Right lobe of liver (tissue), 6 donors: Measurements from ENCODE around the gene GPA33. TPM values are rescaled to one million over a fixed set of nuclear protein-coding genes. Genes with fewer than 3 reads are reported as not detected.

Source experiments
- ATAC-seq, 4 donors: fragments of 200-7000 bp; cut with Tn5 transposase; one replicate each; pipeline ENCODE4 v1.9.1; 2020; ENCODE audit warnings: mild to moderate bottlenecking in 4 of 4, moderate library complexity in 4 of 4
- DNase-seq, 3 donors: peaks; one replicate each; pipeline ENCODE4 v3.0.0-alpha.2; 2020
- H3K27ac ChIP-seq, 3 donors: fragments of 200-600 bp; one replicate each; pipeline ENCODE4 v1.8.0; 2022
- H3K27me3 ChIP-seq, 2 donors: fragments of 200-600 bp; one replicate each; pipeline ENCODE4 v1.8.0; 2022
- H3K36me3 ChIP-seq, 4 donors: fragments of 200-600 bp; sonication (generic) in 1 of 4; one replicate each; pipeline versions ENCODE4 v1.5.1 to v1.8.0; 2017 to 2022; ENCODE audit warnings: control low read depth in 1 of 4
- H3K4me1 ChIP-seq, 4 donors: fragments of 200-600 bp; sonication (generic) in 1 of 4; one replicate each; pipeline versions ENCODE4 v1.5.1 to v1.8.0; 2017 to 2022; ENCODE audit warnings: control low read depth in 1 of 4
- H3K4me3 ChIP-seq, 3 donors: fragments of 200-600 bp; one replicate each; pipeline ENCODE4 v1.8.0; 2022
- H3K9me3 ChIP-seq, 4 donors: fragments of 200-600 bp; sonication (generic) in 1 of 4; one replicate each; pipeline versions ENCODE4 v1.5.1 to v1.8.0; 2017 to 2022; ENCODE audit warnings: control low read depth in 1 of 4
- POLR2A ChIP-seq: fragments of 450-650 bp; IDR thresholded peaks from one replicate; pipeline ENCODE4 v1.6.1; 2017; ENCODE audit warnings: antibody characterized with exemption, mild to moderate bottlenecking
- WGBS: methylation state at CpG from one replicate; pipeline ENCODE4 v1.1.6; 2018; ENCODE audit warnings: low coverage, low lambda C conversion rate; ENCODE audit not compliant: insufficient coverage; ENCODE audit errors: missing lambda C conversion rate; 5-methylcytosine and 5-hydroxymethylcytosine counted together
- intact Hi-C, 2 donors: fragments of 100-400 bp; cut with DNase I; formaldehyde crosslinking; loops; one replicate each; pipeline versions ENCODE4 v1.11.2 to v1.14.1; 2022
- total RNA-seq, 6 experiments: library from RNA; depleted of rRNA in 2 of 6; stranded (reverse); fragments of >200 nt in 2 of 6; fragmentation: NEBNext Ultra II Directional in 3 of 6; extraction: Animal tissue kit (Norgen Biotek cat#: 25700) in 3 of 6; gene quantifications; one replicate each; pipeline versions ENCODE4 v1.1.0 to v1.2.4, GENCODE V29; 2016 to 2023
- TF ChIP-seq, protein P1 (sequence below), 4 donors: fragments of 200-600 bp in 3 of 4; fragments of 450-650 bp in 1 of 4; IDR thresholded peaks; one replicate each; pipeline versions ENCODE4 v1.5.1 to v1.8.0; 2016 to 2022; ENCODE audit warnings: antibody characterized with exemption in 4 of 4, mild to moderate bottlenecking in 2 of 4
- donor health status: DM: no; HTN: yes; CAD: no.
- donor health status: DM: no; HTN: no; CAD: no.
- donor health status: DM: no; HTN: no; CAD: no.
- donor health status: DM: no; HTN: yes; CAD: no.
- donor health status: DM: no; HTN: yes; CAD: no.

GPA33 gene
- total RNA-seq, 6 experiments from 2014 or later: 0.12 TPM; not detected in 5

DNA sequence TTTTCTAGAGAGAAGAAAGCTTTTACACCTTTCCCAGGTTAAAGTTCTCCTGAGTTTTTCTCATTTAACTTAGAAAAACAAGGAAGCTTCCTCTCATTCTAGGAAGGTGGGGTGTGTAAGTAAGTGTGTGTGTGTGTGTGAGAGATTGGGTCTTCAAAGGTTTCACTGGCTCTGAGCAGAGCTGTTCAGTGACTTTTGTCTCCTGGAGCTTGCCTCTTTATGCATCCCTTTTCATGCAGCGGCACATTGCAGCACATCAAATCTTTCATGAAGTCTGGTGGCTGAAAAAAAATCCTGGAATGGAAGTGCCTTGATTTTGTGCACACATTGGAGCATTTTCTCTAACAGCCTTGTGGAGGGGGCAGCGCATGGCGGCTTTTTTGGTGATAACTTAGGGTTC lies 3.4 kb downstream of the GPA33 start:
- no peak overlapping the region for H3K27ac ChIP-seq
- DNase-seq (no peak), ATAC-seq (no peak)
- no peaks in the 10 kb centered on the region for H3K27me3 ChIP-seq
- H3K9me3 ChIP-seq: no peaks in the 10 kb centered on the region
- no peaks in the 10 kb centered on the region for H3K4me1 ChIP-seq
- TF ChIP-seq, protein P1, sequence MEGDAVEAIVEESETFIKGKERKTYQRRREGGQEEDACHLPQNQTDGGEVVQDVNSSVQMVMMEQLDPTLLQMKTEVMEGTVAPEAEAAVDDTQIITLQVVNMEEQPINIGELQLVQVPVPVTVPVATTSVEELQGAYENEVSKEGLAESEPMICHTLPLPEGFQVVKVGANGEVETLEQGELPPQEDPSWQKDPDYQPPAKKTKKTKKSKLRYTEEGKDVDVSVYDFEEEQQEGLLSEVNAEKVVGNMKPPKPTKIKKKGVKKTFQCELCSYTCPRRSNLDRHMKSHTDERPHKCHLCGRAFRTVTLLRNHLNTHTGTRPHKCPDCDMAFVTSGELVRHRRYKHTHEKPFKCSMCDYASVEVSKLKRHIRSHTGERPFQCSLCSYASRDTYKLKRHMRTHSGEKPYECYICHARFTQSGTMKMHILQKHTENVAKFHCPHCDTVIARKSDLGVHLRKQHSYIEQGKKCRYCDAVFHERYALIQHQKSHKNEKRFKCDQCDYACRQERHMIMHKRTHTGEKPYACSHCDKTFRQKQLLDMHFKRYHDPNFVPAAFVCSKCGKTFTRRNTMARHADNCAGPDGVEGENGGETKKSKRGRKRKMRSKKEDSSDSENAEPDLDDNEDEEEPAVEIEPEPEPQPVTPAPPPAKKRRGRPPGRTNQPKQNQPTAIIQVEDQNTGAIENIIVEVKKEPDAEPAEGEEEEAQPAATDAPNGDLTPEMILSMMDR (IDR thresholded peaks at IDR 0.05): no peak
- TF ChIP-seq POLR2A: no peak
- intact Hi-C loops: no loop called here
- WGBS: 65% methylated on average over 3 of the region's 3 CpGs
- no peaks in the 10 kb centered on the region for H3K36me3 ChIP-seq
- no peak overlapping the region for H3K4me3 ChIP-seq

- no peak for ATAC-seq
- Histone ChIP-seq H3K36me3 (no peaks in the 10 kb centered on the region), H3K27ac (no peak overlapping the region), H3K27me3 (no peaks in the 10 kb centered on the region), H3K9me3 (no peaks in the 10 kb centered on the region), H3K4me1 (no peaks in the 10 kb centered on the region), H3K4me3 (no peak overlapping the region)
- TF ChIP-seq, protein P1 (IDR thresholded peaks at IDR 0.05): no peak
- TF ChIP-seq POLR2A: no peak
- WGBS: 77% methylated on average over 3 of the region's 7 CpGs
- DNase-seq: no peak
- intact Hi-C loops: no loop called here
These were observed 4.1 kb downstream of the GPA33 start for GRCh38 chr1:167086033-167086432.

GRCh38 chr1:167084757-167085156 lies 5.4 kb downstream of the GPA33 start:
- DNase-seq (no peak), ATAC-seq (no peak)
- no peak for TF ChIP-seq POLR2A
- TF ChIP-seq, protein P1 (IDR thresholded peaks at IDR 0.05): no peak
- no peaks in the 10 kb centered on the region for H3K36me3 ChIP-seq
- no peak overlapping the region for H3K27ac ChIP-seq
- H3K27me3 ChIP-seq: no peaks in the 10 kb centered on the region
- no peak overlapping the region for H3K4me3 ChIP-seq
- no peaks in the 10 kb centered on the region for H3K9me3 ChIP-seq
- H3K4me1 ChIP-seq: no peaks in the 10 kb centered on the region
- intact Hi-C loops: no loop called here

DNA sequence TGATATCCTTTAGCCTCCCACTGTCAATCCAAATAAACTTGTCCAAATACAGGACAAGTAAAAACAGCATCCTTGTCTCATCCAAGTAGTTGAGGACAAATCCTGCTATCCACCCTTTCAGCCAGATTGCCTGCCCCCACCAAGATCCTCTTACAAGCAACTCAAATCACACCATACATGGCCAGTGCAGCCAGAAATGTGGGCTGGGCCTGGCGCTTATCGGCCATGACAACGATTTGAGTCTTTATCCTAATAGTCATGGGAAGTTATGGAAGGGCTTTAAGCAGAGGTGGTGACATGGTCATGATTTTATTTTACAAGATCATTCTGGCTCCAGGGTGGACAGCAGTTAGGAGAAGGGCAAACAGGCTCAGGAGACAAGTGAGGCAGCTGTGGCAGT lies 6.3 kb downstream of the GPA33 start:
- H3K4me1 ChIP-seq: no peaks in the 10 kb centered on the region
- no peaks in the 10 kb centered on the region for H3K27me3 ChIP-seq
- no peak overlapping the region for H3K27ac ChIP-seq
- DNase-seq (no peak), ATAC-seq (no peak)
- no peaks in the 10 kb centered on the region for H3K9me3 ChIP-seq
- intact Hi-C loops: no loop called here
- H3K36me3 ChIP-seq: no peaks in the 10 kb centered on the region
- TF ChIP-seq, protein P1 (IDR thresholded peaks at IDR 0.05): no peak
- TF ChIP-seq POLR2A: no peak
- no peak overlapping the region for H3K4me3 ChIP-seq
- whole genome bisulfite sequencing: 96% methylated on average over 3 of the region's 3 CpGs

DNA sequence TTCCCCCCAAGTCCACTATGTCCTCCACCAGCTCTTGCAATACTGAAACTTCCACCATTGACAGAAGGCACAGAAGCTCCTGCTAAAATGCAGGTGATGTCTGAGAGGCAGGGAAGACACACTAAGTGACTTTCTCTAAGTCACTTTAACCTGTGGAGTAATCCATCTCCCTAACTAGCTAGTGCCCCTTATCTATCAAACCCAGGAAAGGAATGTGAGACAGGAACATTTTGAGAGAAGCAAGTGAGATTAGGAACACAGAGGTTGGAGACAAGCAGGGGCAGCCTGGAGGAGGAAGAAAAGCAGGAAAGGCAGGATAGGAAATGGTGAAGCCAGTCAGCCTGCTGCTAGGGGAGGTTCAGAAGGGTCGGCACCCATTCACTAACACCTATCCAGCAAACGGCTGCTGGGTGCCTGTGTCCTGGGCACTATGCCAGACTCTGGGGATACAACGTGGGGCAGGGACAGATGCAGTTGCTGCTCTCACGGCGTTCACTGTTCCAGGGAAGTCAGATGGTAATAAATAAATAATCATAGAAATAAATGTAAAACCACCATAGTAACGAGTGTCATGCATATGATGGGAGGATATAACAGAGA lies 7.0 kb downstream of the GPA33 start:
- intact Hi-C loops: no loop called here

More for the DNA sequence above, 7.0 kb downstream of the GPA33 start:
- Histone ChIP-seq H3K27me3 (no peaks in the 10 kb centered on the region), H3K36me3 (no peaks in the 10 kb centered on the region), H3K4me1 (no peaks in the 10 kb centered on the region), H3K27ac (no peak overlapping the region), H3K4me3 (no peak overlapping the region), H3K9me3 (no peaks in the 10 kb centered on the region)
- no peak for TF ChIP-seq POLR2A
- no peak for DNase-seq
- no peak for ATAC-seq
- WGBS: 51% methylated on average over 6 of the region's 6 CpGs
